Measurements from ENCODE around the gene SLC24A1.

SLC24A1 gene

GRCh38 chr15:65619626-65620290 is 2.0 kb upstream of the SLC24A1 start:
- no peak overlapping the region for H3K27ac ChIP-seq
- TF ChIP-seq CTCF (IDR thresholded peaks at IDR 0.05) (no peak), ZFX (IDR thresholded peaks at IDR 0.05; ENCODE audit: borderline replicate concordance) (no peak)

GRCh38 chr15:65620833-65621232 is 905 bp upstream of the SLC24A1 start:
- TF ChIP-seq ZFX (IDR thresholded peaks at IDR 0.05; ENCODE audit: borderline replicate concordance): no peak
- no peak overlapping the region for H3K27ac ChIP-seq

GRCh38 chr15:65623103-65623502 is 1.4 kb downstream of the SLC24A1 start:
- TF ChIP-seq CTCF (IDR thresholded peaks at IDR 0.05) (no peak), ZFX (IDR thresholded peaks at IDR 0.05; ENCODE audit: borderline replicate concordance) (no peak)

GRCh38 chr15:65626856-65627255 is 5.1 kb downstream of the SLC24A1 start:
- H3K27ac ChIP-seq: no peak overlapping the region
- TF ChIP-seq ZFX (IDR thresholded peaks at IDR 0.05; ENCODE audit: borderline replicate concordance) (no peak), CTCF (IDR thresholded peaks at IDR 0.05) (no peak)

More at GRCh38 chr15:65623103-65623502, 1.4 kb downstream of the SLC24A1 start:
- H3K27ac ChIP-seq: no peak overlapping the region

- H3K27ac ChIP-seq: no peak overlapping the region
- no peak for TF ChIP-seq ZFX (IDR thresholded peaks at IDR 0.05; ENCODE audit: borderline replicate concordance)
- no peak for TF ChIP-seq CTCF (IDR thresholded peaks at IDR 0.05)
Measured at GRCh38 chr15:65629548-65629947, 7.8 kb downstream of the SLC24A1 start.

GRCh38 chr15:65630760-65631159 is 9.0 kb downstream of the SLC24A1 start:
- H3K27ac ChIP-seq: no peak overlapping the region
- no peak for TF ChIP-seq ZFX (IDR thresholded peaks at IDR 0.05; ENCODE audit: borderline replicate concordance)

- TF ChIP-seq CTCF (IDR thresholded peaks at IDR 0.05): no peak
- no peak for TF ChIP-seq ZFX (IDR thresholded peaks at IDR 0.05; ENCODE audit: borderline replicate concordance)
- no peak overlapping the region for H3K27ac ChIP-seq
Measured at GRCh38 chr15:65631503-65631902, 9.8 kb downstream of the SLC24A1 start.

GRCh38 chr15:65632780-65633375 is 11.1 kb downstream of the SLC24A1 start:
- H3K27ac ChIP-seq: no peak overlapping the region

More at GRCh38 chr15:65632780-65633375, 11.1 kb downstream of the SLC24A1 start:
- no peak for TF ChIP-seq CTCF (IDR thresholded peaks at IDR 0.05)
- TF ChIP-seq ZFX (IDR thresholded peaks at IDR 0.05; ENCODE audit: borderline replicate concordance): no peak

All from 22Rv1 (cell line).